Stimulated activated CD8-positive, alpha-beta memory T cell treated with anti-CD3 and anti-CD28 coated beads, Interleukin-12 subunit alpha, Interleukin-12 subunit beta, amount 100 ng/mL, for 24 hours (primary cell): Measurements from ENCODE around the gene CAPN9.
"Not testable (repeated sequence)": the region's sequence is repeated elsewhere in the genome, so short reads cannot be mapped to it uniquely, and the experiment has no call there.

Experiments
- DNase-seq: peaks from one replicate; pipeline ENCODE4 v3.0.0-alpha.2; 2020; ENCODE audit errors: extremely low read depth

The CAPN9 gene, protein sequence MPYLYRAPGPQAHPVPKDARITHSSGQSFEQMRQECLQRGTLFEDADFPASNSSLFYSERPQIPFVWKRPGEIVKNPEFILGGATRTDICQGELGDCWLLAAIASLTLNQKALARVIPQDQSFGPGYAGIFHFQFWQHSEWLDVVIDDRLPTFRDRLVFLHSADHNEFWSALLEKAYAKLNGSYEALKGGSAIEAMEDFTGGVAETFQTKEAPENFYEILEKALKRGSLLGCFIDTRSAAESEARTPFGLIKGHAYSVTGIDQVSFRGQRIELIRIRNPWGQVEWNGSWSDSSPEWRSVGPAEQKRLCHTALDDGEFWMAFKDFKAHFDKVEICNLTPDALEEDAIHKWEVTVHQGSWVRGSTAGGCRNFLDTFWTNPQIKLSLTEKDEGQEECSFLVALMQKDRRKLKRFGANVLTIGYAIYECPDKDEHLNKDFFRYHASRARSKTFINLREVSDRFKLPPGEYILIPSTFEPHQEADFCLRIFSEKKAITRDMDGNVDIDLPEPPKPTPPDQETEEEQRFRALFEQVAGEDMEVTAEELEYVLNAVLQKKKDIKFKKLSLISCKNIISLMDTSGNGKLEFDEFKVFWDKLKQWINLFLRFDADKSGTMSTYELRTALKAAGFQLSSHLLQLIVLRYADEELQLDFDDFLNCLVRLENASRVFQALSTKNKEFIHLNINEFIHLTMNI

DNA sequence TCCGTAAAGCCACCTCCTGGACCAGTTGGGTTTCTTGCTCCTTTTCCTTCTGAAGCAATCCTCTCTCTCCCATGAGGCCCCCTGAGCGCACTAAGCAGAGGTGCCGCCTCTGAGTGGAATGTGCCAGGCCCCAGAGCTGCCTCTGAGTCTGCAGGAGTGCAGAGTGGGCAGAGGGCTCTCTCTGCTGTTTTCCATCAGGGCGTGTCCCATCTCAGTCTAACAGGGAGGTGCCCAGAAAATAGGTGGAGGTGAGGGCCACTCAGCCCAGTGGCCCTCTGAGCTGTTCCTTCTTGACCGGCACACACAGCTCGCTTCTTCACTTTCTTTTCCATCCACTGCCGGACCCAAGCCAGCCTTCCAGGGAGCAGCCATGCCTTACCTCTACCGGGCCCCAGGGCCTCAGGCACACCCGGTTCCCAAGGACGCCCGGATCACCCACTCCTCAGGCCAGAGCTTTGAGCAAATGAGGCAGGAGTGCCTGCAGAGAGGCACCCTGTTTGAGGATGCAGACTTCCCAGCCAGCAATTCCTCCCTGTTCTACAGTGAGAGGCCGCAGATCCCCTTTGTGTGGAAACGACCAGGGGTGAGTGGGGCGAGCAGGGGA, at the start of gene CAPN9:
TSS of gene CAPN9 (plus strand) at position 262 of the 604 bp plus-strand sequence. CDS start at position 371, 109 bp downstream.
- DNase-seq: no peak

DNA sequence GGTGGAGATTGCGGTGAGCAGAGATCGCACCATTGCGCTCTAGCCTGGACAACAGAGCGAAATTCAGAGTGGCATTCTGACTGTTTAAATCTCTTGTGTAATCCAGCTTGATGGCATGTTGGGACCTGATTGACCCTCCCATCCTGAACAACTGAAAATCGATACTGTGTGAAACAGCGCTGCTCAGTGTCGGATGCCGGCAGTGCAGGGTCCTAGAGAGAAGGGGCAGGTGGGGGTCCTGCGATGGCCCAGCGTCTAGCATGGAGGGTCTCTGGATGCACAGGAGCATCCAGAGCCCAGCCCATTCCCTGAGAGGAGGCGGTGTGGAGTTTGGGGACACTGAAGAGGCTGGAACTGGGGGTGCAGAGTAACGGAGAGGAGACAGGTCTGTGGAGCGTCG, 49.1 kb upstream of the CAPN9 start:
- no peak for DNase-seq

DNA sequence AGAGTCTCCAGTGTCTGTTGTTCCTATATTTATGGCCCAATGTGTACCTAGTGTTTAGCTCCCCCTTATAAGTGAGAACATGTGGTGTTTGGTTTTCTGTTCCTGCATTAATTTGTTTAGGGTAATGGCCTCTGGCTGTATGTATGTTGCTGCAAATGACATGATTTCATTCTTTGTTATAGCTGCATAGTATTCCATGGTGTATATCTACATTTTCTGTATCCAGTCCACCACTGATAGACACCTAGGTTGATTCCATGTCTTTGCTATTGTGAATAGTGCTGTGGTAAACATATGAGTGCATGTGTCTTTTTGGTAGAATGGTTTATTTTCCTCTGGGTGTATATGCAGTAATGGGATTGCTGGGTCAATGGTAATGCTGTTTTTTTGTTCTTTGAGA, 48.2 kb upstream of the CAPN9 start:
- DNase-seq: not testable (repeated sequence)

DNA sequence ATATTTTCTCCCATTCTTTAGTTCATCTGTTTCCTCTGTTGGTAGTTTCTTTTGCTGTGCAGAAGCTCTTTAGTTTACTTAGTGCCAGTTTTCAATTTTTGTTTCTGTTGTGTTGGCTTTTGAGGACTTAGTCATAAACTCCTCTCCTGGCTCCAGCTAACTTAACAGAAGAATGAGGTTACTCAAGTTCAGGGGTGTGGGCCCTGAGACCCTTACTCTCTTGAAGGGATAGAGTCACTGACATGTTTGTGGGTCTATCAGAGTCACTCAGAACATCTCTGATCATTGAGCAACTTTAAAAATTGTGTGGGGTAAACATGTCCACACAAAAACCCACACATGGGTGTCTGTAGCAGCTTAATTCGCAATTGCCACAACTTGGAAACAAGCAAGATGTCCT, 47.5 kb upstream of the CAPN9 start:
- no peak for DNase-seq

DNA sequence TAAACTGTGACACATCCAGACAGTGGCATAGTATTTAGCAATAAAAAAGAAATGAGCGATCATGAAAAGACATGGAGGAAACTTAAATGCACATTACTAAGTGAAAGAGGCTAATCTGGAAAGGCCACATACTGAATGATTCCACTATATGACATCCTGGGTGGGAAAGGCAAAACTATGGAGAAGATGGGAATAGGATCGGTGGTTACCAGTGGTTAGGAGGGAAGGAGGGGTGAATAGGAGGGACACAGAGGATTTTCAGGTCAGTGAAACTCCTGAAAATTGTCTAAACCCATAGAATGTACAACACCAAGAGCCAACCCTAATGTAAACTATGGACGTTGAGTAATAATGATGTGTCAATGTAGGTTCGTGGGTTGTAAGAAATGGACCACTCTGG, 47.1 kb upstream of the CAPN9 start:
- no peak for DNase-seq

DNA sequence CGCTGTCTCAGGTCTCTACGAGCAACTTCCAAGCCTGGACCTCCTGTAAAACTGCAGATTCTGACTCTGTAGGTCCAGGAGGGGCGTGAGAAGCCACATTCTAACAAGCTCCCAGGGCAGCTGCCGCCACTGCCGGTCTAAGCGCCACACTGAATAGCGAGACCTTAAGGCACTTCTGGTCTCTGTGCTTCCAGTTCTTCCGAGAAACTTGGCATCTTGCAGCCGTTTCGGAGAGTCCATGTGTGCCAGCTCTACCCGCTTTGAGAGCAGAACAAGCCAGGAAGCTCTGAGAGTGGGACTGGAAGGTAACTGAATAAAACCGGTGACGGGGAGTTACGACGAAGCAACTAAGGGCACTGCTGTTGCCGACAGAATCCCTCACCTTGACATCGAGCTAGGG, 45.8 kb upstream of the CAPN9 start:
- DNase-seq: no peak

DNA sequence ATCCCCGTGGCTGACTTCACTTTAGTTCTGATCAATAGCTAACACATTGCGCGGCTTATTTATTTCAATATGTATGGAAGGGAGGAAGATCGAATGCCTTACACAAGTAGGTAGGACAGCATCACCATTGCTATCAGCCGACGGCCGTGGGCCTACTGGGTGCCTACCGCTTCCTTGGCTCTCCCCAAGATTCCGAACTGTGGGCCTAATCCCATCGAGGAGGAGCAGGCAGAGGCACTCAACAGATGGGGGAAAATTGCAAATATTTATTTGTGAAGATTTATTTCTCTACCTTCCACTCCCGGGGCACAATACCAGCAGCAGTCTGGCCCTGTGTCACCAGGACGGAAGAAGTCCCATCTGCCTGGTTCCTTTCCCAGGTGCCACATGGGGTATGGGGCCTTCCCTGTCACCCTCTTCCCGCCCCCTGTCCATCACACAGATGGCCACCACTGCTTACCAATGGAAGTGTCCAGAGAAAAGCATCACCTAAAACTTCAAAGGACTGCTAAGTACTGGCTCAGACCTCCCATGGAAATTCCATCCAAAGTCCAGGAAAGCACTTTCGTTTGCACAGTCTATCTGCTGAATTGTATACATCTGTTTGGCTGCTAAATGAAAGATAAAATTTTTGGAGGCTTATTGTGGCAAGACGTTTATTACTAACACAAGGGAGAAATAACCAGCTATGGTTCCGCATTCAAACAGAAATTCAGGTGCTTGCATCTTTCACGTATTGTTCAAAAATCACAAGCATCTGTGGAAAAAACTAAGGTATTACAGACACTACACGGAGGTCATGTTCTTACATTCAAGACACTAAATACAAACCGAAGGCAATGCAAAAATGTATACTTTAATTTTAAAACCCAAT, 45.1 kb upstream of the CAPN9 start:
- no peak for DNase-seq

DNA sequence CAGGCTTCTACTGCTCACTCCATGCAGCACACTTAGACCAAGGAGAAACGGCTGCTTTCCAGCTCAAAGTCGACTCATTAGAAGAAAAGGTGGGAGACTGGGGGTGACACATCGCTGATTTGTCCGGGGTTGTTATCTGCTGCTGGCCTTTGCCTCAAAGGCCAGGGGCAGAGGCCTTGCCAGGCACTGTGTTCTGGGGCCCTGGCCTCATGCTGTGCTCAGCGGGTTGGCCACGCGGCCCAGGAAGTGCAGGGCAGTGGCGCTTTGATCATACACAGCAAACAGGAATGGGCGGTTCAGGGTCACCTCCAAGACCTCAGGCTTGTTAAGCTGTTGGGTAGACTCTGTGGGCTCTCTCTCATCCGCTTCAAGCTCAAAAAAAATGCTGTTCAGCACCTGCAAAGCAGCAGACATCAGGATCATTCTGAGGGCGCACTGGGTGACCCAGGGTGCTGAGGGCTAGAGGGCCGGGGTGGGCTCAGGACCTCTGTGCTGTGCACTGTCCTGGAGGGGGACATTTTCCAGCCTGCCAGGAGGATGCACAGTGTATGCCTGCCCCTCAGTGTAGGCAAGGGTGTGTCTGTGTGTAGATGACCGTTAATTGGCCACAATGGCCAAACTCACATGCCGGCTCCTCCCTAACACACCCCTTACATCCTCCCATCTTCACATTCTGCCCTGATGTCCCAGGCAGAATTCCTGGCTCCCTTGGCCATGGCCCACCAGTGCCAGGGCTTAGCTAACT, 44.1 kb upstream of the CAPN9 start:
- DNase-seq: no peak

DNA sequence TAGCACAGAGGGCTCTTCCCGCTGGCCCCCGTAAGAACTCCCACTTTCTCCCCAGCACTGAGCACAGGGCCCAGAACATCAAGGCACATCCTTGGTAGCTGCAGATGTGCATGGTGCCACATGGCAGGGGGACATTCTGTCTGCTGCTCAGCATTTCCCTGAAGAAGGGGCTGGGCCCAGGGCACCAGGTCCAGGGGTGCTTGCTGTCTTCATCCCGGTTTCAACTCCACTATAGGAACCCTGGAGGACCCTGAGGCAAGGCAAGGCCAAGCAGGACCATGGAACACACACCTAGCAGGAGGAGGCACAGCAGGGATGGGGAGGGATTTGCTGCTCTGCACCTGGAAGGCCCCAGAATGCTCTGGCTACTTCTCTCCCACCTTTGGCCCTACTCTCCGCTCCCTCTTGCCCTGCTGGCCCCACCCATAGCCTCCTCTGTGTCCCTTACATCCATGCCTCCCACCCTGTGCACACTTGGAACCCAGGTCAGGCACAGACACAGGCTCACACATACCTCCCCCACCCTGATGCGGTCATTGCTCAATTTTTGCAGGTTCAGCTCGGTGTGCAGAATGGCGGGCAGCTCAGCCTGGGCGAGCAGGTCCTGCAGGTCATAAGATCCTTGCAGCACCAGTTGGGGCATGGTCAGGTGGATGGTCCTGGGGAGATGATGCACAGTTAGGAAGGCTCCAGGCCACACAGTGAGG, 43.4 kb upstream of the CAPN9 start:
- DNase-seq: no peak

DNA sequence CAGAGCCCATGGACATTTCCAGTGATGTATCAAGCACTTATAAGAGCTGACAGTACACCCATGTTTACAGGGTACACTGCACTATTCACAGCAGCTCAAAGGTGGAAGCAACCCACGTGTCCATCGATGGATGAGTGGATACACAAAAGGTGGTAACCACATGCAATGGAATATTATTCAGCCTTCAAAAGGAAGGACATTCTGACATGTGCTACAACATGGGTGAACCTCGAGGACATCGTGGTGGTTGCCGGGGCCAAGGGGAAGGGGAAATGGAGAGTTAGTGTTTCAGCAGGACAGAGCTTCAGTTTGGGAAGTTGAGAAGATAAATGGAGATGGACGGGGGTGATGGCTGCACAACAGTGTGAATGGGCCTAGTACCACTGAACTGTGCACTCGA, 42.4 kb upstream of the CAPN9 start:
- no peak for DNase-seq

DNA sequence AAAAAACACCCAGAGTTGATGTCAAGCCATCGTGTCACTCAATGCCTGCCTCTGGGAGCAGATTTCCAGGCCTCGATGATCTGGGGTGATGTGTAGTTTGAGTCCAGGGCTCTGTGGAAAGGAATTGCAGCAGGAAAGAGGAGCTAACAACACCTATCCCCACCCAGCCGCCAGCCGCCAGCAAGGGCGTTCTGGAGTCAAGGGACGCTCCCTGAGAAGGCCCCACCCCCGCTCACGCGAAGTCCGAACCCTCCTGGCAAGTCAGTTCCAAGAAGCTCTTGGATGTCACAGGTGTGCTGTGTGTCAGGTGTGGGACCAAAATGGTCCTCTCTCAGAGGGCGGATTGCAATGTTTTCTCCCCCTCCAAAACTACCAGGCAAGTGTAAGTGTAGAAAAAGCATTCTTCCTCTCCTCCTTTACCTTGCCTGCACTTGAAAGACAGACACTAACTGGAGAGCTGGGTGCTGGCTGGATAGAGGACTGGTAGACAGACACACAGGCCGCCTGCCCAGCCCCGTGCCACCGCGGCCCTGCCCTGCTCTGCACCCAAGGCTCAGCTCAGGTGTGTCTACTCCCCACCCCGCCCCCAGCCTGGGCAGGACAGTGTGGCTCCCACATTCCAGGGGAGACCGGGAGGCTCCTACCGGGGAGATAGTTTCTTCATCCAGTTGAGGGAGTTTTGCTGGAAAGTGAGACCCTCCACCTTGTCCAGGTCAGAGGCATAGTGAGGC, 41.7 kb upstream of the CAPN9 start:
- no peak for DNase-seq

DNA sequence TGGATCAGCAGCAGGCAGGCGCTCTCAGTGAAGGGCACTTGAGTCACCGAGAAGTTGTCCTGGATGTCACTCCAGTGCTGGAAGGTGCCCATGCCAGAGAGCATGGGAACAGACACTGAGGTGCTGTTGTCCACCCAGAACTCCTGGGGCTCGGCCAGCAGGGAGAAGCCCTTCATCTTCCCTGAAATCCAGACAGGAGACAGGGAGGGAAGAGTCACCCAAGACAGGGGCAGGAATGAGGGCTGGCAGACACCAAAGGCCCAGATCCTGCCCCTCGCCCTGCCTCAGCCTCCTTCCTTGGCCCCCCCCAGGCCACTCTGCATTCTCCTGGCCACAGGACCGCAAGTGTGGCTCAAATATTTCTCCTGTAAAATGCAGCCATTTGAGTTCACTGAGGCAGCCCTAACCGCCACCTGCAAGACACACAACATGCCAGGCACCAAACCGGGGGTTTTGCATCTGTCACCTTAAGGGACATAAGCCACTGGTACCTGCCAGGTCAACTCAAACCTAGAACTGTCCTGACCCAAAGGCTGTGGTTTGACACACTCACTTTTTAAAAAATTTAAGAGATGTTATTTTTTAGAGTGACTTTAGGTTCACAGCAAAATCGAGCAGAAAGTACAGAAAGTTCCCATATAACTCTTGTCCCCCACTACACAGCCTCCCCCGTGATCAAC, 41.0 kb upstream of the CAPN9 start:
- no peak for DNase-seq

DNA sequence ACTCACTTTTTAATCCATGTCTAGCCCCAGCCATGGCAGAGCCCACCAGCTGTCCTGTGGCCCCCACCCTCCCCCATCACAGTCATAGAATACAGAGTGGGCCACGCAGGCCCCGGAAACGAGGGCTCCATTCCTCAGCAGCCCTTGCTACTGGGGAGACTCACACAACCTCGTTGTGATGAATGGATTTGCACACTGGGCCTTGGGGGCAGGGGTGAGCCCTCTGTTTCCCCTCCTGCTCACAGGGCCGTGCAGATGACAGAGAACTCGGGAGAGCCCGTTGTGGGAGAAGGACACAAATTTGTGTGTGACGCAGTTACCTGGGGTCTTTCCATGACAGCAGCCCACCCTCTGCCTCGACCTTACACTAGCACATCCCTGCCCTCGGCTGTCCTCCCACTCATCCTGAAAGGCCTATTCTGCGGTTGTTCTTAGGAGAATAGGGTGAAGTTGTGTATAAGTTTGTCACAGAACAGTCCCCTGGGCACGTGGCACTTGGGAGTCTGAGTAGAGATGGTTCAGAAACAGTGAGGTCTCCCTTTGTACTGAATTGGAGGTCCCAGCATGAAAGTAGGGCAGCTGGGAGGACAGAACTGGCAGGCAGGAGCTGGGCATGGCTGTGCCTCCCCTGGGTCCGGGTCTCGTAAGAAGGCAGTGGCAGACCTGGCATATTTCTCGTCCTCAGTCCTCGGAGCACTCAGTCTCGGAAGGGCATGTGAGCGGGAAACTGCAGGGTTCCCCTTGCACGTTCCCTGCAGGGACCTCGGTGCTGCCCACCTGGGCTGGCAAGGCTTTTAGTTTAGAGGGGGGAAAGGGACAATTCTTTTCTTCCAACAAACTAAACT, 40.1 kb upstream of the CAPN9 start:
- DNase-seq: no peak

DNA sequence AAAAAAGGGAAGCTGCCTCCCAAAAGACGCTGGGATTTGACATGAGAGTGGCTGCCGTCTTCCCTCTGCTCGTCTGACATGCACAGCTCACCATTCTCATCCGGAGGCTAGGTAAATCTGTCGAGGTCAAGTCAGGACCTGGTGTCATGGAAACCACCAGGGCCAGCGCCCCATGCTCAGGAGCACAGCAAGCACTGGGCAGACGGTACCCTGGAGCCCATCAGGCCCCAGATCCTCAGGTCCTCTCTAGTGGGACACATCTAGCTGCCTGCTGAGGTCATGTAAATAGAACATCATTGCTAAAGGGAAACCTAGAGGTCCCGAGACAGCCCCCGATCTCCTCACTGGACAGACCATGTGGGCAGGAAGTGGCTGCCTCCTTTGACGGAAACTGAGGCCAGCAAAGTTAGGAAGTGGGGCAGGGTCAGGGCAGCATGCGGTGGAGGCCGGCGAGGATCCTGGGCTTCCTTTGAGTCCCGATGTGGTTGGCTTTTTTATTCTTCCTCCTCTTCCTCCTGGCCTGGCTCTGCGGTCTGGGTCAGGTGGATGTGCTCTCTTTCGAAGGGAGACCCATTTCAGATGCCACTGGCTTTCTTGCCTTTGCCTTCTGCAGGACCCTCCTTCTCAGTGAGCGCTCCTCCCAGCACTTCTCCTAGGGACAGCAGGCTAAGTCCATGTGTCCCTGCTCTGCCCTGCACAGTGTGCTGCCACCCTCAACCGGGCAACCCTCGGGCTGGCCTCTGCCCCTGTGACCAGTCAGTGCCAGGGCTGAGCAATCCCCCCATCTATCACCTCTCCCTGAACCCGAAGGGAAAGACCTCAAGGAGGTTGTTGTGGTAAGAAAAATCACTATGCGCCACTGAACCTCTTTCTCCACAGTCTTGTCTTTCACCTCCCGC, 39.2 kb upstream of the CAPN9 start:
- DNase-seq: no peak

DNA sequence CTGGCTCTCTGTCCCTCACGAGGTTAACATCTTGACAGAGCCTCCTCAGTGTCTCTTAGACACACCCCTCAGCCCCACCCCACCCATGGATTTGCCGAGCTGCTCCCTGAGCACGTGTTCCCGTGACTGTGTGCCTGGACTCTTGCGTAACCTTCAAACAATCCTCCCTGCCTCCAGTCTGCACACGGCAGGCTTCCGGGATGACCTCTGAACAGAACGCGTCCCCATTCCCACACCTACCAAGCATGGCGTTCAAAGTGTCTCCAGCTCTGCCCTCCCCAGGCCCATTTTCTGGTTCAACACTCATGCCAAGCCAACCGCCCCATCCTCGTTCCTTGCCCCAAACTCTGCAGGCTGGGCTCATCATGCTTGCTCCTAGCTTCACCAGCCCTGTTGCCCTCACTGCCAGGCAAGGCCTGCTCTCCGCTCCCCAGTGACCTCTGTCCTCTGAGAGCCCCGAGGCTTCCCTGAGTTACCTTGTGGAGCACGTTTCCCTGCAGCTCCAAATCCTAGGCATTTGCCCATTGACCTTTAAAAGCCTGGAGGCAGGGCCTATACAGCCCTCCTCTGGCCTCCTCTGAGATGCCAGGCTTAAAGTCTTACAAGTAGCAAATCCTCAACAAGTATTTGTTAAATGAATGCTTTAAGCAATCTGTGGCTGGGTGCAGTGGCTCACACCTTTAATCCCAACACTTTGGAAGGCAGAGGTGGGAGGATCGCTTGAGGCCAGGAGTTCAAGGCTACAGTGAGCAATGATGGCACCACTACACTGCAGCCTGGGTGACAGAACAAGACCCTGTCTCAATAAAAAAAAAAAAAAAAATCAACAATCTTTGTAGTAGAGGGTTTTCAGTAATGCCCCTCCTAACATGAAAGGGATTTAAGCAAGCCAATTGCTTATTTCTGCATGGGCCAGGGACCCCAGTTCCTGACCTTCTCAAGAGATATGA, 38.3 kb upstream of the CAPN9 start:
- no peak for DNase-seq
